Activated T-helper 9 cell treated with anti-CD3 and anti-CD28 coated beads, Interleukin-2, amount 50 U/mL, for 16 hours (primary cell): Measurements from ENCODE around the gene INKA2.

Experiments used
- DNase-seq: peaks from one replicate; pipeline ENCODE4 v3.0.0-alpha.2; 2020; ENCODE audit warnings: low read depth

The INKA2 gene

DNA sequence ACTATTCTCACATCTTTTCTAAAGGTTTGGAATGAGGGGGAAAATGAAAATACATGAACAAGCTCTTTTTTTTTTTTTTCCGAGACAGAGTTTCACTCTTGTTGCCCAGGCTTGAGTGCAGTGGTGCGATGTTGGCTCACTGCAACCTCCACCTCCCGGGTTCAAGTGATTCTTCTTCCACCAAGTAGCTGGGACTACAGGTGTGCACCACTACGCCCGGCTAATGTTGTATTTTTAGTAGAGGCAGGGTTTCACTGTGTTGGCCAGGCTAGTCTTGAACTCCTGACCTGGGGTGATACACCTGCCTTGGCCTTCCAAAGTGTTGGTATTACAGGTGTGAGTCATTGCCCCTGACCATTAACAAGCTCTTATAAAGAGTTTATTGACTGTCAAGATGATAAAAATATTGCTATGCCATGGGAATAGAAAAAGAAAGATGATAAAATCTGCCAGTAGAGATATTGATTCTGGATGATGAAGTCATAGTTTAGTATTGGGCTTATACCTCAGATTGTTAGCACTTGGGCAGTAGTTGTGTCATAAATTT lies 36.6 kb downstream of the INKA2 start:
- DNase-seq, result no peak

DNA sequence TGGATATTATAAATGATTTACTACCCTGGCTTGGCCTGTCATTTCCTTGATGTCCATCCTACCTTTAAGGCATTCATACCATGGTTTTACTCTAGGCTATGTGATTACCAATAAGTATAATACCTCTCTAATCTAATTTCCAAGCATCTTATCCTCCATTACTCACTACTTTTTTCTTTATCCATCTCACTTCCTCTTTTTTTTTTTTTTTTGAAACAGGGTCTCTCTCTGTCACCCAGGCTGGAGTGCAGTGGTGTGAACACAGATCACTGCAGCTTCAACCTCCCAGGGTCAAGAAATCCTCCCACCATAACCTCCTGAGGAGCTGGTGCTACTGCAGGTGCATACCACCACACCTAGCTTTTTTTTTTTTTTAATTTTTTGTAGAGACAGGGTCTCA lies 39.9 kb downstream of the INKA2 start:
- no peak for DNase-seq

DNA sequence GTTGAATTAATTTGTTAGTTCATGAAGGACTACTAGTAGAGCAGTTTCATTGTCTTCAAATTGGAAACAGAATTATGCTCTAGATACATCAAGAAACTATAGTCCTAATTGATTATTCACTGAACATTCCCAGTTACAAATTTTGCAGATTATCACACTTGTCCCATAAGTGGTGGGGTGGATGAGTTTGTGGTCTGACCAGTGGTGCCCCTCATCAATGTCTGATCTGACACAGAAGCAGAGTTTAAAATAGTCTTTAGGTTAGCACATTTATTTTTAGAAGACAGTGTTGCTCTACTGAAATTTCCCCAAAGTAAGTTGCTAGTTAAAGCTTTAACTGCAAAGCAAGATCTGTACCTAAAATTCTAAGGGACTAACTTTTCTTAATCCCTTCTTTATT lies 42.9 kb downstream of the INKA2 start:
- no peak for DNase-seq

DNA sequence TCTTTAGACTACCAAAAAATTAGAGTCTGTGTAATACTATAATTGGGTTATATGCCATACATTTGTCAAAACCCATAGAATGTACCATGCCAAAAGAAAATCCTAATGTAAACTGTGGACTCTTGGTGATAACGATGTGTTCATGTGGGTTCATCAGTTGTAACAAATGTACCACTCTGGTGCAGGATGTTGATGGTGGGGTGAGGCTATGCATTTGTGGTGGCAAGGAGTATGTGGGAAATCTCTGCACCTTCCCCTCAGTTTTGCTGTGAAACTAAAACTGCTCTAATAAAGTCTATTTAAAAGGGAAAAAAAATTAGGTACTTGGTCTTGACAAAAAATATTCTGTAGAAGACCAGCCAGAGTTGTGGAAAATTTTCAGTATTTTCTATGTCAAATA lies 43.4 kb downstream of the INKA2 start:
- no peak for DNase-seq

DNA sequence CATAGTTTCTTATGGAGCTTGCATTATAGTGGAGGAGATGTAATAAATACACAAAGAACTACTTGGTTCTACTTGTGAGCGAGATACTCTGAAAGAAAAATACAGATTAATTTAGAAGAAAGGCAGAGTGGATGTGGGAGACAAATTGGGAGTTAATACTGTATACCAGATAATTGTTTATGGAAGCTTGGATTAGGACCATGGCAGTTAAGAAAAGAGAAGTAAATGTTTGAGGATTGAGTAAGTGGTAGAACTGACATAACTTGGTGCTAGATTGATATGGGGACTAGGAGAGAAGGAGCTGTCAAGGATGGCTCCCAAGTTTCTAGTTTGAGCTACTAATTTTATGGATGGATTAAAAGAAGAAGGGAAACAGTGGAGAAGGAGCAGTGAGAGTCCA lies 47.3 kb downstream of the INKA2 start:
- no peak for DNase-seq

DNA sequence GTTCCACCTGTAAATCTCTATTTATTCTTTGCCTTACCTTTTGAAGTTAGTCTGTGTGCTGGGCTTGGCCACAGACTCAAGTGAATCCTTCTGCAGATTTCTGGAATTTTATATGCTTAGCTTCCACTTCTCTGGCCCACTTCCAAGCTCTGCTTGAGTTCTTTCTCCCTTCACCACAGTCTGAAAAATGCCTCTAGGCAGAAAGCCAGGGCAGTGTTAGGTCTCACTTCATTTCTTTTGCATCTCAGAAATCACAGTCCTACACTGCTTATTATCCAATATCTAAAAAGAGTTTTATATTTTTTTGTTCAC lies 48.9 kb downstream of the INKA2 start:
- DNase-seq, result no peak
